Cerebellar cortex (tissue), 1 donor: ENCODE results near the gene ITGB5.
A peak's percentile ranks its signal among the peaks of the same experiment; 100 is the strongest.
"Not testable (repeated sequence)": the region's sequence is repeated elsewhere in the genome, so short reads cannot be mapped to it uniquely, and the experiment has no call there.

Experiments
- DNase-seq: peaks from one replicate; pipeline ENCODE4 v3.0.0-alpha.2; 2015; ENCODE audit warnings: low spot score

ITGB5 gene

GRCh38 chr3:124834723-124835718 lies 52.1 kb downstream of the ITGB5 start:
- peak; percentile 23 for DNase-seq

DNA sequence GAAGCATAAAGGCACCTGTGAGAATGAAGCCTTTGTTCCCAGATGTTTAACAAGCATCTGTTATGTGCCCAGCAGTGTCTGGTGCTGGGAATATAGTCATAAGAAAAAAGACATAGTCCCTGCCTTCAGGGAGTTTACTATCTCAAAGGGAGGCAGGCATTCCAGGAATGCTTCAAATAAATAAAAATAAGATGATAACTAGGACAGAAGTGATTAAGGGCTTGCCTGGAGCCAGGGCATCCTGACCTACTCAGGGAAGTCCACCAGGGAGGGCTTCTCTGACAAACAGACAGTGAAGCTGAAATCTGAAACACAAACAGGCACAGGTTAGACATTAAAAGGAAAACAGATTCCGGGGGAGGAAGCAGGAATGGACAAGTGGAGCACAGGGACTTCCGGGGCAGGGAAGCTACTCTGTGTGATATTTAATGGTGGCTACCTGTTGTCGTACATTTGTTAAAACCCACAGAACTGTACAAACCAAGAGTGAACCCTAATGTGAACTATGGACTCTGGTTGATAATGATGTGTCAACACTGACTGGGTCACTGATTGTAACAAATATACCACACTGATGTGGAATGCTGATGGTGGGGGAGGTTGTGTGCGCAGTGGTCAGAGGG lies 53.3 kb downstream of the ITGB5 start:
- DNase-seq: no peak

GRCh38 chr3:124832782-124833709 lies 54.1 kb downstream of the ITGB5 start:
- no peak for DNase-seq

- no peak for DNase-seq
These were observed 55.5 kb downstream of the ITGB5 start for GRCh38 chr3:124831628-124832199.

GRCh38 chr3:124829819-124830554 lies 57.2 kb downstream of the ITGB5 start:
- DNase-seq: no peak

DNA sequence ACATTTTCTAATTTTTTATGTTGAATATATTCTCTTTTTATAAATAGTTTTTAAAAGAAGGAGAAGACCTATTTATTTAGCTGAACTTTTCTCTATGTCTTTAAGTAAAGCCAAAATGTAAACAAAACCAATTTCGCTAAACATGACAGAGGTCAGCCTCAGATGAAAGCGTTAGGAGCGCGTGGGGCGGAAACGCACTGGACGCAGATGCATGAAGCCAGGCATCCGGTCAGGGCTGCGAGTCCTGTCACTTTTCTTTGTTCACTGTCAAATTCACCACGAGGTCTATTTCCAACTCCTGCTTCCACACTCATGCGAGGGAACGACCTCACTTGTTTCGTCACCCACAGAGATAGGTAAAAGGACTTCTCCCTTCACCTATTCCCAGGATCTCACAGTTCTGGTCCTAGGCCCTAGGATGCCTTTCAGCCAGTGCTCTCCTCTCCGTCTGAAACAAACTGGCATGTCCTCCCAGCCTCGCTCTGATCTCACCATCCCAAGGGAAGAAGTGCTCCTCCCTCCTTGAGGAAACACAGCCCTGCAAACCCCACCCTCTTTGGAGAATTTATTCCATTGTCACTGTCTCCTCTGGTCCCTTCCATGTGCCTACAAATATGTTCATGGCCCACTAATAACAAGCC lies 57.9 kb downstream of the ITGB5 start:
- DNase-seq: no peak

DNA sequence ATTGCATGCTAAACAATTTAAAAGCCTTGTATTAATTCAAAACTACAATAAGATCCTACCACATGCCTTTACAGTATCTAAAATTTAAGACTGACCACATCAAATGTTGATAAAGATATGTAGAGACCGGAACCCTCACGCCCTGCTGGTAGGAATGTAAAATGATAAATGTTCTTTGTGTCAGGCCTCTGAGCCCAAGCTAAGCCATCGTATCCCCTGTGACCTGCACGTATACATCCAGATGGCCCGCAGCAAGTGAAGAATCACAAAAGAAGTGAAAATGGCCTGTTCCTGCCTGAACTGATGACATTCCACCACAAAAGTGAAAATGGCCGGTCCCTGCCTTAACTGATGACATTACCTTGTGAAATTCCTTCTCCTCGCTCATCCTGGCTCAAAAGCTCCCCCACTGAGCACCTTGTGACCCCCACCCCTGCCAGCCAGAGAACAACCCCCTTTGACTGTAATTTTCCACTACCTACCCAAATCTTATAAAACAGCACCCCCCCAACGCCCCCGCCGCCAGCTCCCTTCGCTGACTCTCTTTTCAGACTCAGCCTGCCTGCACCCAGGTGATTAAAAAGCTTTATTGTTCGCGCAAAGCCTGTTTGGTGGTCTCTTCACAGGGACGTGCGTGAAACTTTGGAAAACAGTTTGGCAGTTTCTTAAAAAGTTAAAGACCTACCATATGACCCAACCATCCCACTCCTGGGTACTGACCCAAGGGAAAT lies 59.5 kb downstream of the ITGB5 start:
- not testable (repeated sequence) for DNase-seq

- no peak for DNase-seq
These were observed 60.5 kb downstream of the ITGB5 start for GRCh38 chr3:124826703-124827102.

GRCh38 chr3:124824286-124824915 lies 62.8 kb downstream of the ITGB5 start:
- no peak for DNase-seq

GRCh38 chr3:124823648-124824047 lies 63.5 kb downstream of the ITGB5 start:
- no peak for DNase-seq

- no peak for DNase-seq
These were observed 64.0 kb downstream of the ITGB5 start for GRCh38 chr3:124823206-124823605.

DNA sequence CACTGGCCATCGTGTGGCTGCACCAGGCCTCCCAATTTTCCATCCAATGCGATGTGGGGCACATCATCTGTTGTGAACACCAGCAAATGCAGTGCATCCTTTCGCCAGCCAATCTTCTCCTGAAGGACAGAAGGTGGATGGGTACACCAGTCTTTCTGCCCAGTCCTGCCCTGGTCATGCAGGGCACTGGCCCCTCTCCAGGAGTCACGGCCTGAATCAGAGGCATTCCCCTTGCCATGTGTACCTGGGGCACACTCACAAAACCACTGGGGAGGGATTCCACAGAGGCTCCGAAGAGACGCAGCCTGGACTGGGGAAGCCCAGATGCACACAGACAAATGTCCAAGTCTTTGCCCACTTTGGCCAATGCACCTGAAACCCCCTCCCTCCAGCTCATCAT lies 65.8 kb downstream of the ITGB5 start:
- no peak for DNase-seq

- no peak for DNase-seq
These were observed 68.6 kb downstream of the ITGB5 start for GRCh38 chr3:124818398-124819091.

DNA sequence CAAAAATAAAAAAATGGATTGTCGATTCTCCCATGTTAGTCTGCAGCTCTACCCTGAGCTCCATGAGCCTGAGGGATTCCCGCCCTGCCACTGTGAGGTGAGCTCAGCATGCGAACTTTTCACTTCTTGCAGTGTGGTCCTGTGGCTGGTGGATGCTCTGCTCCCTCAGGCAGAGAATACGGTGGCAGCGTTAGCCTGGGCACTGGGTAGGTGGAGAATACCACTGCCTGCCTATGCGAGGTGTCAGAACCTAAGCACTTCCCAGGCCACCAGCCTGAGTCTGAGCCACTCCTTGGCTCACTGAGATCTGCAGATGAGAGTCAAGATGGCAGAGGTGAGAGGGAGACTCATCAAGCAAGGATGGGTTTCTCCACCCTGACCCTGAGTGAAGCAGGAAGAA lies 70.1 kb downstream of the ITGB5 start:
- DNase-seq: no peak

GRCh38 chr3:124816206-124816605 lies 71.0 kb downstream of the ITGB5 start:
- no peak for DNase-seq

GRCh38 chr3:124815781-124816180 lies 71.4 kb downstream of the ITGB5 start:
- DNase-seq: no peak

- no peak for DNase-seq
These were observed 72.3 kb downstream of the ITGB5 start for GRCh38 chr3:124814620-124815421.

DNA sequence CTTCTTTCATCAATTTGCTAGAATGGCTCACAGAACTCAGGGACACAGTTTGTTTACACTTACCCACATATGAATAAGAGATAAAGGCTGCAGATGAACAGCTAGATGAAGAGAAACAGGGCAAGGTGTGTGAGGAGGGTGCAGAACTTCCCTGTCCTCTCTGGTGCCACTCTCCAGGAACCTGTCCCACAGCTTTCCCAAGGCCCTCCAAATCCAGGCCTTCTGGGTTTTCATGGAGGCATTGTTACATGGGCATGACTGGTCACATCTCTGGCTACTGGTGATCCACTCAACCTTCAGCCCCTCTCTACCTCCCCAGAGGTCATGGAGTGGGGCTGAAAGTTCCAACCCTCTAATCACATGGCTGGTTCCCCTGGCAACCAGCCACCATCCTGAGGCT lies 73.6 kb downstream of the ITGB5 start:
- DNase-seq: no peak
